GM19397 (cell line): ENCODE data around the gene MYRIP.
"Not testable (repeated sequence)": the region's sequence is repeated elsewhere in the genome, so short reads cannot be mapped to it uniquely, and the experiment has no call there.

Source experiments
- ATAC-seq: cut with Tn5 transposase; IDR thresholded peaks from one replicate; pipeline ENCODE4 v1.9.1; 2021; ENCODE audit warnings: mild to moderate bottlenecking, moderate library complexity; ENCODE audit not compliant: unreplicated experiment

MYRIP gene

GRCh38 chr3:40258555-40258954 lies 449.1 kb downstream of the MYRIP start:
- ATAC-seq, result no peak

DNA sequence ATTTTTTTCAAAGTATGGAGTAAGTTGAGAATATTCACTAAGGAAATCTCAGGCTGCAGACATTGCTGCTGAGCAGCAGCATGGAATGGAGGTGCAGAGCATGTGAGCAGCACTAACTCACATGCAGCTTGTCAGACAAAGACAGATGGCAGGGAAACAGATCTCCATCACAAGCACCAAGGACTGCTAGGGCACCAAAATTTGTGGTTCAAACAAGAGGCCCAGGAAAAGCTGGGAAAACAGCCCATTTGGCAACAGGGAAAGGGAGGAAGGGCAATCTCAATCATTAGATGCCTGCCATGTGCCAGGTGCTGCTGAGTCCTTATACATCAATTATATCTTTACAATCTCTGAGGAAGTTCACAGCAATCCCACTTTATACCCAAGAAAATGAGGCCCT lies 452.9 kb downstream of the MYRIP start:
- no peak for ATAC-seq

DNA sequence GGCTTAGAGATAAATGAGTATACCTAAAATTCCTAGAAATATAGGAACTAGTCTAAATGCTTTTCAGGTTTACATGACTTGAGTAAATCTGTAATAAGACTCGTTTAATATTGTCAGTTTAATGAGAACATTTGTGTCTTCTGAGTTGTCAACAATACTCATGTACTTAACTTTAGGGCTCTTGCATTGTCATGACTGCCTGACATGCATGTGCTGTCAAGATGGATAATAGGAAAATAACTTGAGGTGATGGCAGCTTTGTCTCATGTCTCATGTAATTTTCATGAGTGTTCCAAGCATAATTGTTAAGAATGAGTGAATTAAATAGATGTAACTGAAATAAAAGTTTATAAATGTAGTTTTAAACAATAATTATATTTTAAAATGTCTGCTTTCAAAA lies 455.0 kb downstream of the MYRIP start:
- no peak for ATAC-seq

GRCh38 chr3:40265181-40265580 lies 455.8 kb downstream of the MYRIP start:
- ATAC-seq, result no peak

DNA sequence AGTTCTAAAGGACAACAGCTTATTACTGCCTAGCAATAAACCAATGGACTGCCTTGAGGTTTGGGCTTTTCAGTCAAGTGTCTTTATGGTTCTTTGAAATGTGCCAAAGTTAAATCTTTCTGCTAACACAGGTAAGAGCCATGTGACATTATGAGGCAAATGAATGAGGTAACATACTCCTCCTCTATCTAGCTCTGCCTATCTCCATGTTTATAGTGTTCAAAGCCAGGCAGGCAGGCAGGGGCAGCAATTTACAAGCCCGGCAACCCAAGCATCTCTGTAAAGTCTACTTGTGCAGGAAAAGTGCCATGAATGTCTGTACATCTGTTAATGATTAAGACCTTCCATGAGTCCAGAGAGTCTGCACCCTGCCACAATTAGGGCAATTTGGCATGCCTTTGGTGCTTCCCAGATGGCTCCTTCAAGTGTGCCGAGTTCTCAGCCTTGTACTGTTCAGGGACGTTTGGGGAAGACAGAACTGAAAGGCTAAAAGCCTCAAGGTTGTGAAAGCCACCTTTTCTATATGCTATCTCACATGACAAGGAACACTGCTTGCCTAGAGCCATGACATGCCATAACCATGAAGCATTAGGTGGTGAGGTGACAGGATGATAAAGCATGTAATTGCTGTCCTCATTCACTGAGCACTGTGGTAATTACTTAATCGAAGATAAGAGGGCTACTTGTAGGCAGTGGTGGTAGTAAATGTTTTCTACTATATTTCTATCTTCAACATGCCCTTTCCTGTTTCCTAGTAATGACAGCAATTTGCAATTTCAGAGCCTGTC lies 458.7 kb downstream of the MYRIP start:
- ATAC-seq, result no peak

GRCh38 chr3:40268802-40269524 lies 459.6 kb downstream of the MYRIP start:
- no peak for ATAC-seq

DNA sequence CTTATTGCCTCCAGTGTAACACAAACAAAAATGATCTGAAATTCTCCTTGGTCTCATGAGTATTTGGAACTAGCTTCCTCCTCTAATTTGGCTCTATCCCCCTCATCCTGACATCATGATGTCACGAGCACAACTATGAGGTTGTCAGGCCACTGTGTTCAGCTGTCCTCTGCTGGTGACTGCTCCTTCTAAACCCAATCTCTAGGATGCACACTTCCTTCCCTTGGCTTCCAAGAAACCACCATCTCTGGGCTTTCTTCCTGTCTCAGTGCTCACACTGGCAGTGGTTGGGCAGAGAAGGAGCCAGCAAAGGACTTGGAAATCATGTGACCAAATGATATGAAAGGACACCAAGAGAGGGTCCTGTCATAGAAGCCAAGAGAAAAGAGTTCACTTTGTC lies 469.4 kb downstream of the MYRIP start:
- no peak for ATAC-seq

DNA sequence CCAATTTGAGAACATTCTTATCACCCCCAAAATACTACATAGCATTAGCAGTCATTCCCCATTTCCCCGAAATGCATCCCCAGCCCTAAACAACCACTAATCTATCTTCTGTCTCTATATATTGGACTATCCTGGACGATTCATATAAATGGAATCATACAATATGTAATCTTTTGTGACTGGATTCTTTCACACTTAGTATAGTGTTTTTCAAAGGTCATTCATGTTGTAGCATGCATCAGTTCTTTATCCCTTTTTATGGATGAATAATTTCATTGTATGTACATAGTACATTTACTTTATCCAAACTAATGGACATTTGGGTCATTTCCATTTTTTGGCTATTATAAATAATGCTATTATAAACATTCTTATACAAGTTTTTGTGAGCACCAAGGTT lies 472.6 kb downstream of the MYRIP start:
- no peak for ATAC-seq

DNA sequence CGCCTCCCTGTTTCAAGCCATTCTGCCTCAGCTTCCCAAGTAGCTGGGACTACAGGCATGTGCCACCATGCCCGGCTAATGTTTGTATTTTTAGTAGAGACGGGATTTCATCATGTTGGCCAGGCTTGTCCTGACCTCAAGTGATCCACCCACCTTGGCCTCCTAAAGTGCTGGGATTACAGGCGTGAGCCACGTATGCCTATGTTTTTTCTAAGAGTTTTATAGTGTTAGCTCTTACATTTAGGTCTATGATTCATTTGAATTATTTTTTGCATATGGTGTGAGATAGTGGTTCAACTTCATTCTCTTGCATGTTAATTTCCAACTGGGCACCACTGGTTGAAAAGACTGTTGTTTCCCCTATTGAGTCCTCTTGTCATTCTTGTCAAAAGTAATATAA lies 473.6 kb downstream of the MYRIP start:
- ATAC-seq, result not testable (repeated sequence)

DNA sequence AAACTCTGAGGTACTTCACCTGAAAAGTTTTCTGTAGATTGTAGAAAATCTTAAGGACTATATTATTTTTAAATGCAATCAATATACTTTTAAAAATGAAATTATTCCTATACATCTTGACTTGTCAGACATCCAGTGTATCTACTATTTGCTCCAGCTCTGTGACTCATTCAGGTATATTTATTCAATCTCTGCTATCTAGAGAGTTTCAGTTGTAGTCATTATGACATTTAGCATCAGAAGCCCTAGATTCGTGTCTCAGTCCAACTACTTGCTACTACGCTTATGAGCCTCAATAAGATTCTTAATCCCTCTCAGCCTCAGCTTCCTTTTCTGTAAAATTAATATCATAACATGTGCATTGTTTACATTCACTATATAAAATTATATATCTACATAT lies 477.8 kb downstream of the MYRIP start:
- ATAC-seq, result no peak

DNA sequence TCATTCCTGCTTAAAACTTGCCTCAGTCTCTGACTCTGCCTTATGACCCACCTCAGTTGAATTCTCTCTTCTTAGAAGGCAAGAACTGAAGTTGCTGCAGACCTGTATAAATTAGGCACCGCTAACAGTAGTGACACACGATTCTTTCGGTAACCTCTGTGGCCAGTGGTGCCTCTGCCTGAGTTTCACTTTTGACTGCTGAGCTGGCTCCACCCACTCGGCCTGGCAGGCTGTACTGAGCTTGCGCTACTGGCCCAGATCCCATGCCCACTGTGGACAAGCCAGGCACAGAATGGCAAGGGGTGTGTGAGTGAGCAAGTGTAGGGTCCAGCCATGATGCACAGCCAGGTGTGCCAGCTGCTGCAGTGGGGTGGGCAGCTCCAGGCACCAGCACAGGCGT lies 481.0 kb downstream of the MYRIP start:
- ATAC-seq, result no peak

- no peak for ATAC-seq
Observed at GRCh38 chr3:40291471-40291870, 482.1 kb downstream of the MYRIP start.

DNA sequence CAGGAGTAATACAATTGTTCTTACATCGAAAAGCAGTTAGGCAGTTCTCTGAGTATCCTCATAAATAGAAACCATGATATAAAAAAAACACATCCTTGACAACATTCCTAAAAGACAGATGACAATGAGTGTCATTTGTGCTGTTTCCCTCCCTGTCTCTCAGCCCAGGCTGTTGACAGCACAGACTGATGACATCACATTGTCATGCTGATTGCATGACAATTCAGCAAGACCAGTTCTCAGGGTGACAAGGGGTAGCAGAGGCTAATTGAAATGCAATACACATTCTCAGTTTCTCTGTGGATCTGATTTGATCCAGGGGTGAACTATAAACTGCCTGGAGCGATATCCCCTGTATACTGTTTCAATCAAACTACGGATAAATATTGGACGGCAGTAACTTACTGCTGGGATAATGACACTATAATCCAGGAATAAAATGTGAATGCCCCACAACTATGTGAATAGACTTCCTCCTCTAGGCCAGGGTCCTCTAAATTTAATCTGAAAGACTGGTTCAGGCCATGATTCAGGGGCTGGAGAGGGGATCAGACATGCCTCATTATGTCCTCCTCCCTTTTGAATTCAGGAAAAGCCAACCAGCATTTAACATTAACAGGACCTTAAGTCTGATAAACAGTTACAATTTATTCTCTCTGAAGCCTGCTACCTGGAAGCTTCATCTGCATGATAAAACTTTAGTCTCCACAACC lies 483.4 kb downstream of the MYRIP start:
- no peak for ATAC-seq

GRCh38 chr3:40294434-40294833 lies 485.0 kb downstream of the MYRIP start:
- no peak for ATAC-seq

- no peak for ATAC-seq
Observed at GRCh38 chr3:40298075-40298474, 488.7 kb downstream of the MYRIP start.

GRCh38 chr3:40299130-40299720 lies 489.8 kb downstream of the MYRIP start:
- ATAC-seq, result no peak

DNA sequence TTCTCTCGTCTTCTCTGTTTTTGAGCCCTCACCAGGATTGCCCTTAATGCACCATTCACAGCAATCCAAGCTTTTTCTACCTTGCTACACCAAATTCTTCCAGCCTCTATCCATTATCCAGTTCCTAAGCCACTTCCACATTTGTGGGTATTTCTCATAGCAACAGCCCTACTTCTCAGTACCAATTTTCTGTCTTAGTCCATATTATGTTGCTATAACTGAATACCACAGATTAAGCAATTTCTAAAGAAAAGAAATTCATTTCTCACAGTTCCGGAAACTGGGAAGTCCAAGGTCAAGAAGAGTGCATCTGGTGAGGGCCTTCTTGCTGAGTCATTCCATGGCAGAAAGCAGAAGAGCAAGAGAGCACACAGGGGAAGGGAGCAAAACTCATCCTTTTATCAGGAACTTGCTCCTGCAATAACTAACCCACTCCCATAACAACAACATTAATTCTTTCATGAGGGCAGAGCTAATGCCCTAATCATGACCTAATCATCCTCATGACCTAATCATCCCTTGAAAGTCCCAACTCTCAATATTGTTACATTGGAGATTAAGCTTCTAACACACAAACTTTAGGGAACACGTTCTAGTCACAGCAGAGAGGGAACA lies 490.4 kb downstream of the MYRIP start:
- no peak for ATAC-seq

DNA sequence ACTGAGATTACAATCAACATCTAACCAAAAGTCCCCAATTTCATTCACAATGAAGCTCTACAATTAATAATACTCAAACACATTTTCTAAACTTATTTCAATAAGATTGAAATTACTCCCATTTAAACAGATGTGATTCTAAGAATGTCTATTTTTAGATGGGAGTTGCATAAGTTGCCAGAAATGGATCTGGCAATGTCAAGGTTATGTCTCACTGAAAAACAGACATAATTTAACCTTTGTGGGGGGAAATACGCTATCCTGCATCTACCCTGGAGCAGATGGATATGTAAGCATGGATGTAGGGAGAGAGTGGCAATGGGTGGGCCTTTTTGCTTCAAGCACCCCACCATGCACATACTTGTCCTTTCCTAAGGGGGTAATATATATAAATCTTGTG lies 493.4 kb downstream of the MYRIP start:
- no peak for ATAC-seq

DNA sequence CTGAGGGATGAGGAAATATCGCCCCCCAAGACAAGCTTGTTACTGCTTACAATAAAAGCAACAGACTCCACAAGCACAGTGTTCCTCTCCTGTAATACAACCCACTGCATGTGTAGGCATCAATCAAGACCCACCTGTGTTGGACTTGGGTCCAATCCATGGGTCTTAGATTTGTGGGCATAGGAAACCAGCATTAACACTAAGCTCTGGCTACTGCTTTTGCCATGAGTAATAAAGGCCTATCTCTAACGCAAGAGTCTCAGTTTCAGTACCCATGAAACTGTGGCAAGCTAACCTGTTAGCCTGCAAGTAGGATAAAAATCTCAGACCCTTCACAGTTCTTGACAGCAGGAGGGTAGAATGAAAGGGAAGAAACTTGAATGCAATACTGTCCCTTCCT lies 494.9 kb downstream of the MYRIP start:
- ATAC-seq, result no peak

DNA sequence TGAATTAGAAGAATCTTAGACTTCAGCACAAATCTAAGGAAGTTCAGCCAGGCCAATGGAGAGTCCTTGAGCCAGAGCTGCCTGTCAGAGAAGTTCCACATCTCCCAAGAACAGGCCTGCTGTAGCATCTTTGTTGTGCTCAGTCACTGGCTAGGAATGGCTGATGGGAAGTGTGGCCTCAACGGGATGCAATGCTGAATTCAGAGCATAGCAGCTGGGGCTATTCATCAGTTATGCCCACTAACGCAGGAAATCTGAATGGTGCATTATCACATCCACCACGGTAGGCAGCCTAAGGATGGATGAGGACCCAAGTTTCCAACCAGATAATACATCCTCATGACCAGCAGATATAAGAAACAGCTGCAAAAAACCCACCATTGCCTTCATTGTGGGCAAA lies 496.9 kb downstream of the MYRIP start:
- ATAC-seq, result no peak

- no peak for ATAC-seq
Observed at GRCh38 chr3:40307176-40307575, 497.8 kb downstream of the MYRIP start.
